ENCODE results near the gene EGFL6. TPM values are rescaled to one million over a fixed set of nuclear protein-coding genes. Genes with fewer than 3 reads are reported as not detected.
"Not testable (repeated sequence)": the region's sequence is repeated elsewhere in the genome, so short reads cannot be mapped to it uniquely, and the experiment has no call there.

The EGFL6 gene
- total RNA-seq, 2 experiments from 2014 or later, result 0.58 to 0.64 TPM

- POLR2A ChIA-PET, result no interaction called here
- no peak overlapping the region for H3K4me3 Mint-ChIP-seq
- intact Hi-C loops (cut with micrococcal nuclease), result no loop called here
- H3K4me1 Mint-ChIP-seq (ENCODE audit: low read depth), result no peaks in the 10 kb centered on the region
- no peaks in the 10 kb centered on the region for H3K9me3 Mint-ChIP-seq
- no peak overlapping the region for H3K27ac Mint-ChIP-seq
- no peaks in the 10 kb centered on the region for H3K36me3 Mint-ChIP-seq
- peaks cover 3% of the 10 kb centered on the region for H3K27me3 Mint-ChIP-seq
- CTCF ChIA-PET, result interaction anchor here (0.8 kb wide), 1 partner anchor 624 kb away, joined by 3 read pairs; the partner anchor contains the start of gene TMSB4X
- no peak for DNase-seq
These were observed 30.1 kb downstream of the EGFL6 start for GRCh38 chrX:13599491-13599890.

DNA sequence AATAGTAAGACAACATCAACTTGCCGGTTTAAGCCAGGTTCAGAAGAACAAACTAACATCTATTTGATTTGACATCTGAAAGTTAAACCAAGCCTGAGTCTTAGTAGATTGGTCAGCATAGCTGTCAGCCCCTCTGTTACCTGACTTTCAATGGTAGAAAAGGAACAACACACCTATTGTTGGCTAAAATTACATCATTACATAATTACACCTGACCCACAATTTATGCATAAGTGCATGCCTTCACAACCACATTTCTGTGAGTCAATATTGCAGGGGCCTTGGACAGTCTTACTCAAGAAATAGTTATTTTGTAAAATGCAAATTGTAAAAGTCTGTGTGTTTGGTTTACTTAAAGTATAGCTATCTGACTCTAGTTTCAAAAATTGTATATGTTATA is 36.2 kb downstream of the EGFL6 start:
- intact Hi-C loops (cut with micrococcal nuclease), result no loop called here
- Mint-ChIP-seq H3K4me3 (no peak overlapping the region), H3K9me3 (no peaks in the 10 kb centered on the region), H3K4me1 (ENCODE audit: low read depth) (no peaks in the 10 kb centered on the region), H3K36me3 (no peaks in the 10 kb centered on the region), H3K27me3 (peaks cover 1% of the 10 kb centered on the region), H3K27ac (no peak overlapping the region)
- ChIA-PET POLR2A (no interaction called here), CTCF (no interaction called here)
- DNase-seq, result no peak

DNA sequence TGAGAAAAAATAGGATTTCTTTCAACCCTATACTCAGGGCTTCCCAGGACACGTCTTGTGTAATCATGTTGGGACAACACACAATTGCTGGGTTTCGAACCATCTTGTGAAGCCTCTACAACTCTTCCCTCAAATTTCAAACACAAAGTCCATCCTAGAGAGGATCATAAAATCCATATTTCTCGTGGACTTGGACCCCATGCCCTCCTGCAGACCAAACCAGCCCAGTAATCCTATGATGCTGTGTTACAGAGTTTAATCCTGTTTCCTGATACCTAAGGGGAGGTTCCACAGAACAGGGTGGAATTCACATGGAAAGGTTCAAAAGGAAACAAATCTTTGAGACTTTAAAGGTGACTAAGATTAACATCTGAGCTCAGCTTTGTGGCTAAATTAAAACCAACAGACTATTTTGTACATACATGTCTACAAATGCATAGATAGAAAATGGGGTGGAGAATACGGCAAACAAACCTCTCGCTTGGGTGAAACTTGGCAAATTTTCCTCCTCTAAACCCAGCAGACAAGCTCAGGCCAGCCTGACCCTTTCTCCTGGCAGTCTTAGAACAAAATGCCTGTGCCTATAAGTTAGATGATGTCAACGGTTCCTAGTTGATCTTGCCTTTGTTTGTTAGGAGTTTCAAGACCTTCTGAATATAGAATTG is 38.1 kb downstream of the EGFL6 start:
- CTCF ChIA-PET, result no interaction called here
- POLR2A ChIA-PET, result no interaction called here
- intact Hi-C loops (cut with micrococcal nuclease), result no loop called here
- DNase-seq, result no peak
- no peaks in the 10 kb centered on the region for H3K9me3 Mint-ChIP-seq
- H3K36me3 Mint-ChIP-seq, result no peaks in the 10 kb centered on the region
- H3K4me1 Mint-ChIP-seq (ENCODE audit: low read depth), result no peaks in the 10 kb centered on the region
- no peaks in the 10 kb centered on the region for H3K27me3 Mint-ChIP-seq
- H3K27ac Mint-ChIP-seq, result no peak overlapping the region
- no peak overlapping the region for H3K4me3 Mint-ChIP-seq

GRCh38 chrX:13607996-13608365 is 38.6 kb downstream of the EGFL6 start:
- Mint-ChIP-seq H3K9me3 (no peaks in the 10 kb centered on the region), H3K27ac (no peak overlapping the region), H3K4me3 (no peak overlapping the region), H3K36me3 (no peaks in the 10 kb centered on the region), H3K27me3 (no peaks in the 10 kb centered on the region), H3K4me1 (ENCODE audit: low read depth) (no peaks in the 10 kb centered on the region)
- POLR2A ChIA-PET, result no interaction called here
- DNase-seq, result no peak
- CTCF ChIA-PET, result no interaction called here
- intact Hi-C loops (cut with micrococcal nuclease), result no loop called here

DNA sequence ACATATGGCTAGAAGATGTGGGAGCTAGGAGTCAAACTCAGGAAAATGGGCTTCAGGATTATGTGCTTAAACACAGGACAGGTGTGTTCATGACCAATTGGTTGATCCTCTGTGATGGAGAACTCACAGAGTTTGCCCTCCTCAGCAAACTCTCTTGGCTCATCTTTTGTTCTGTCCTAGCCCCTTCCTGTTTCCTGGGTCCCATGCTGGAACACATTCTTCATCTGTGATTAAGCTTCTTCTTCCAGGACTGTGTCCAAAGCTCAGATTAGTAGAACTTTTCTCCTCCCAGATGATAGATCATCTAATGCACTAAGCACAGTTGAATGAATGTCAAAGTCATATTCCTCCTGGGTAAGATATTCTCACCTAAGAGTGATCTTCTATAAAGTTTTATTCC is 44.8 kb downstream of the EGFL6 start:
- Mint-ChIP-seq H3K4me1 (ENCODE audit: low read depth) (peaks cover 4% of the 10 kb centered on the region), H3K27me3 (no peaks in the 10 kb centered on the region), H3K36me3 (no peaks in the 10 kb centered on the region), H3K4me3 (no peak overlapping the region), H3K9me3 (no peaks in the 10 kb centered on the region), H3K27ac (no peak overlapping the region)
- CTCF ChIA-PET, result no interaction called here
- DNase-seq, result no peak
- intact Hi-C loops (cut with micrococcal nuclease), result no loop called here
- POLR2A ChIA-PET, result no interaction called here

- ChIA-PET CTCF (no interaction called here), POLR2A (no interaction called here)
- Mint-ChIP-seq H3K27ac (no peak overlapping the region), H3K4me3 (no peak overlapping the region), H3K36me3 (no peaks in the 10 kb centered on the region), H3K9me3 (no peaks in the 10 kb centered on the region), H3K4me1 (ENCODE audit: low read depth) (peaks cover under 1% of the 10 kb centered on the region), H3K27me3 (peaks cover 1% of the 10 kb centered on the region)
- intact Hi-C loops (cut with micrococcal nuclease), result no loop called here
- DNase-seq, result no peak
These were observed 50.8 kb downstream of the EGFL6 start for GRCh38 chrX:13620207-13620606.

DNA sequence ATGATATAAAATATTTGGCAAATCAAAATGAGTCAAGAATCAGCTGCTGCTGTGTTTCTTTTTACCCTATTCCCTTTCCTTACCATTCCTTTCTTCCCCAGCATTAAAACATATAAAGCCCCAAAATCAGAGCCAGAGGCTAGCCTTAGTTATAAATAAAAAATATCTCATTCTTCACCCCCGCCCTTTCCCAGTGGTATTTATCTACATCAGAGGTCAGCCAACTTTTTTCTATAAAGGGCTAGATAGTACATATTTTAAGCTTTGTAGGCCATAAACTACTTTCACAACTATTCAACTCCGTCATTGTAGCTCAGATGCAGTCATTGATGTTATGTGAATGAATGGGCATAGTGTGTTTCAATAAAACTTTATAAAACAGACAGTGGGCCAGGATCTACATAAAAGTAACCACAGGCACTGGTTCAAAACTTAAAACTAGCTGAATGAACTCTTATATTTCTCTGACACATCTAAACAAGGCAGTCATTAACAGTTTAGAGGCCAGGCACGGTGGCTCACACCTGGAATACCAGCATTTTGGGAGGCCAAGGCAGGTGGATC is 53.1 kb downstream of the EGFL6 start:
- no peaks in the 10 kb centered on the region for H3K4me1 Mint-ChIP-seq (ENCODE audit: low read depth)
- intact Hi-C loops (cut with micrococcal nuclease), result no loop called here
- peaks cover 1% of the 10 kb centered on the region for H3K27me3 Mint-ChIP-seq
- CTCF ChIA-PET, result no interaction called here
- no peaks in the 10 kb centered on the region for H3K36me3 Mint-ChIP-seq
- POLR2A ChIA-PET, result no interaction called here
- H3K4me3 Mint-ChIP-seq, result no peak overlapping the region
- no peaks in the 10 kb centered on the region for H3K9me3 Mint-ChIP-seq
- no peak overlapping the region for H3K27ac Mint-ChIP-seq
- no peak for DNase-seq

- no peaks in the 10 kb centered on the region for H3K4me1 Mint-ChIP-seq (ENCODE audit: low read depth)
- intact Hi-C loops (cut with micrococcal nuclease), result no loop called here
- H3K4me3 Mint-ChIP-seq, result no peak overlapping the region
- ChIA-PET CTCF (interaction anchor here (0.7 kb wide), 1 partner anchor 120 kb away, joined by 3 read pairs; no protein-coding TSS in a partner anchor), POLR2A (no interaction called here)
- H3K27me3 Mint-ChIP-seq, result peaks cover 1% of the 10 kb centered on the region
- DNase-seq, result no peak
- H3K27ac Mint-ChIP-seq, result no peak overlapping the region
- peaks cover 2% of the 10 kb centered on the region for H3K9me3 Mint-ChIP-seq
- no peaks in the 10 kb centered on the region for H3K36me3 Mint-ChIP-seq
These were observed 57.9 kb downstream of the EGFL6 start for GRCh38 chrX:13627306-13627705.

DNA sequence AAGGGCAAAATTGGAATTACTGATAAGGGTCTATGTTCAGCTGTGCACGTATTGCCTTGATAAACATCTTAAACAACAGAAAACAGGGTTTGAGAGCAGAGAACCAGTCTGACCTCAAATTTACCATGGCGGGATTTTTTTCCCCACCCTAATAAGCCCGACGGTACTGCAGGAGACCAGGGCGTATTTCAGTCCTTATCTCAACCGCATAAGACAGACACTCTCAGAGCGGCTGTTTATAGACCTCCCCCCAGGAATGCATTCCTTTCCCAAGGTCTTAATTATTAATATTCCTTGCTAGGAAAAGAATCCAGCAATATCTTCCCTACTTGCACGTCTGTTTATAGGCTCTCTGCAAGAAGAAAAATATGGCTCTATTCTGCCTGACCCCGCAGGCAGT is 67.8 kb downstream of the EGFL6 start:
- H3K27me3 Mint-ChIP-seq; intact Hi-C loops (cut with micrococcal nuclease); H3K36me3 Mint-ChIP-seq; H3K4me1 Mint-ChIP-seq (ENCODE audit: low read depth); H3K27ac Mint-ChIP-seq; H3K4me3 Mint-ChIP-seq; POLR2A ChIA-PET; H3K9me3 Mint-ChIP-seq; DNase-seq; CTCF ChIA-PET: not testable (repeated sequence)

- no peaks in the 10 kb centered on the region for H3K36me3 Mint-ChIP-seq
- intact Hi-C loops (cut with micrococcal nuclease), result no loop called here
- ChIA-PET POLR2A (no interaction called here), CTCF (no interaction called here)
- H3K9me3 Mint-ChIP-seq, result peaks cover 9% of the 10 kb centered on the region
- H3K27me3 Mint-ChIP-seq, result no peaks in the 10 kb centered on the region
- no peaks in the 10 kb centered on the region for H3K4me1 Mint-ChIP-seq (ENCODE audit: low read depth)
- H3K4me3 Mint-ChIP-seq, result no peak overlapping the region
- no peak for DNase-seq
- H3K27ac Mint-ChIP-seq, result no peak overlapping the region
These were observed 68.6 kb downstream of the EGFL6 start for GRCh38 chrX:13638021-13638420.

GRCh38 chrX:13638826-13639225 is 69.4 kb downstream of the EGFL6 start:
- no peaks in the 10 kb centered on the region for H3K36me3 Mint-ChIP-seq
- no peak for DNase-seq
- H3K9me3 Mint-ChIP-seq, result peaks cover 9% of the 10 kb centered on the region
- H3K27me3 Mint-ChIP-seq, result no peaks in the 10 kb centered on the region
- POLR2A ChIA-PET, result no interaction called here
- no peak overlapping the region for H3K27ac Mint-ChIP-seq
- no peaks in the 10 kb centered on the region for H3K4me1 Mint-ChIP-seq (ENCODE audit: low read depth)
- intact Hi-C loops (cut with micrococcal nuclease), result no loop called here
- CTCF ChIA-PET, result no interaction called here
- no peak overlapping the region for H3K4me3 Mint-ChIP-seq

DNA sequence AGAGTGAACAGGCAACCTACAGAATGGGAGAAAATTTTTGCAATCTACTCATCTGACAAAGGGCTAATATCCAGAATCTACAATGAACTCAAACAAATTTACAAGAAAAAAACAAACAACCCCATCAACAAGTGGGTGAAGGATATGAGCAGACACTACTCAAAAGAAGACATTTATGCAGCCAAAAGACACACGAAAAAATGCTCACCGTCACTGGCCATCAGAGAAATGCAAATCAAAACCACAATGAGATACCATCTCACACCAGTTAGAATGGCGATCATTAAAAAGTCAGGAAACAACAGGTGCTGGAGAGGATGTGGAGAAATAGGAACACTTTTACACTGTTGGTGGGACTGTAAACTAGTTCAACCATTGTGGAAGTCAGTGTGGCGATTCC is 72.3 kb downstream of the EGFL6 start:
- H3K36me3 Mint-ChIP-seq; intact Hi-C loops (cut with micrococcal nuclease); POLR2A ChIA-PET; H3K27ac Mint-ChIP-seq; H3K4me1 Mint-ChIP-seq (ENCODE audit: low read depth); CTCF ChIA-PET; H3K4me3 Mint-ChIP-seq; DNase-seq; H3K9me3 Mint-ChIP-seq; H3K27me3 Mint-ChIP-seq: not testable (repeated sequence)

GRCh38 chrX:13645464-13646153 is 76.2 kb downstream of the EGFL6 start:
- CTCF ChIA-PET, result interaction anchor here (1.0 to 3.2 kb wide), 13 partner anchors 17 to 699 kb away, joined by 3 to 44 read pairs (median 4); no protein-coding TSS in a partner anchor
- Mint-ChIP-seq H3K4me1 (ENCODE audit: low read depth) (peaks cover 23% of the 10 kb centered on the region), H3K36me3 (no peaks in the 10 kb centered on the region), H3K27me3 (no peaks in the 10 kb centered on the region), H3K9me3 (no peaks in the 10 kb centered on the region), H3K27ac (no peak overlapping the region), H3K4me3 (no peak overlapping the region)
- DNase-seq, result no peak
- intact Hi-C loops (cut with micrococcal nuclease), result loop anchor here (1.0 kb wide), 1 partner anchor 139 kb away; no protein-coding TSS in a partner anchor
- POLR2A ChIA-PET, result no interaction called here
